Mucosa of gallbladder (tissue), 1 donor: ENCODE data around the gene KCNJ1. TPM values are rescaled to one million over a fixed set of nuclear protein-coding genes. Genes with fewer than 3 reads are reported as not detected.

Source experiments
- DNase-seq: peaks from one replicate; pipeline ENCODE4 v3.0.0-alpha.2; 2020; ENCODE audit warnings: low spot score
- total RNA-seq: library from RNA; stranded (reverse); gene quantifications from one replicate; pipeline ENCODE4 v1.2.1, GENCODE V29; 2021
- donor health status: DM: no; HTN: no; CAD: no.

The KCNJ1 gene
- total RNA-seq, 1 donor from 2014 or later: not detected

GRCh38 chr11:128852327-128853023 is 14.6 kb downstream of the KCNJ1 start:
- no peak for DNase-seq

- no peak for DNase-seq
Measured at GRCh38 chr11:128848815-128849455, 18.2 kb downstream of the KCNJ1 start.

- DNase-seq: no peak
Measured at GRCh38 chr11:128846985-128847384, 20.1 kb downstream of the KCNJ1 start.

GRCh38 chr11:128845334-128845780 is 21.7 kb downstream of the KCNJ1 start:
- DNase-seq: no peak

- DNase-seq: no peak
Measured at GRCh38 chr11:128843198-128843785, 23.8 kb downstream of the KCNJ1 start.

GRCh38 chr11:128841461-128842072 is 25.5 kb downstream of the KCNJ1 start:
- DNase-seq: no peak

GRCh38 chr11:128840783-128841182 is 26.3 kb downstream of the KCNJ1 start:
- no peak for DNase-seq

GRCh38 chr11:128840137-128840536 is 27.0 kb downstream of the KCNJ1 start:
- no peak for DNase-seq

- DNase-seq: no peak
Measured at GRCh38 chr11:128839081-128839480, 28.0 kb downstream of the KCNJ1 start.

GRCh38 chr11:128837627-128838026 is 29.5 kb downstream of the KCNJ1 start:
- DNase-seq: no peak

GRCh38 chr11:128835741-128836430 is 31.2 kb downstream of the KCNJ1 start:
- DNase-seq: no peak

- DNase-seq: no peak
Measured at GRCh38 chr11:128834157-128834556, 32.9 kb downstream of the KCNJ1 start.

- no peak for DNase-seq
Measured at GRCh38 chr11:128832121-128832497, 35.0 kb downstream of the KCNJ1 start.

GRCh38 chr11:128831174-128832120 is 35.6 kb downstream of the KCNJ1 start:
- peak; percentile 83 for DNase-seq

GRCh38 chr11:128830290-128831173 is 36.6 kb downstream of the KCNJ1 start:
- DNase-seq: no peak

- no peak for DNase-seq
Measured at GRCh38 chr11:128828350-128828749, 38.7 kb downstream of the KCNJ1 start.

- DNase-seq: no peak
Measured at GRCh38 chr11:128827191-128827893, 39.8 kb downstream of the KCNJ1 start.

- no peak for DNase-seq
Measured at GRCh38 chr11:128825050-128825784, 41.9 kb downstream of the KCNJ1 start.
